AG09309 (cell line): ENCODE measurements around the gene ADAMTS17.

Experiments used
- DNase-seq: peaks from one replicate; pipeline ENCODE4 v3.0.0-alpha.2; 2010; ENCODE audit warnings: low read depth
- H3K4me3 ChIP-seq: 2 replicates; pipeline ENCODE4 v1.5.1; 2011; ENCODE audit warnings: mild to moderate bottlenecking, low read depth, low read length, moderate library complexity; ENCODE audit not compliant: control insufficient read depth
- TF ChIP-seq, protein P1 (sequence below): IDR thresholded peaks from 2 replicates; pipeline ENCODE4 v1.5.1; 2011; ENCODE audit warnings: mild to moderate bottlenecking, low read depth, low read length, inconsistent platforms; ENCODE audit not compliant: insufficient read depth, control insufficient read depth; ENCODE audit errors: missing control alignments

The ADAMTS17 gene

DNA sequence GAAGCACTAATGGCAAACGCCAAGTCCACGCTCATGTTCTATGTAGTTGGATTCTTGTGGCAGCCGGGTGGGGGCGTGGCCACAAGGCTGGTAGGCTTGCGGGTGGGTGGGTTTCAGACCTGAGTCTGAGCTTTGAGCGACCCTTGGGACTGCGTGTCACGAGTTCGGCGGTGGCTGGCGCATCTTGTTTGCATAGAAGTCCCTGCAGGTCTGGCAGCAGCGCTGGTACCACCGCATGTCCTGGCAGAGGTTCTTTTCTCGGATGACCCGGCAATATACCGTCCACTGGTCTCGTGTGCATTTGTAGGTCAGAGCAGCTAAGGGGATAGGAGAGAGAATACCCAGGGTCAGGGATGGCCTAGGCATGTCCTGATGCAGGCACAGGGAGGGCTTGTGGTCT, 367.5 kb downstream of the ADAMTS17 start:
- TF ChIP-seq, protein P1, sequence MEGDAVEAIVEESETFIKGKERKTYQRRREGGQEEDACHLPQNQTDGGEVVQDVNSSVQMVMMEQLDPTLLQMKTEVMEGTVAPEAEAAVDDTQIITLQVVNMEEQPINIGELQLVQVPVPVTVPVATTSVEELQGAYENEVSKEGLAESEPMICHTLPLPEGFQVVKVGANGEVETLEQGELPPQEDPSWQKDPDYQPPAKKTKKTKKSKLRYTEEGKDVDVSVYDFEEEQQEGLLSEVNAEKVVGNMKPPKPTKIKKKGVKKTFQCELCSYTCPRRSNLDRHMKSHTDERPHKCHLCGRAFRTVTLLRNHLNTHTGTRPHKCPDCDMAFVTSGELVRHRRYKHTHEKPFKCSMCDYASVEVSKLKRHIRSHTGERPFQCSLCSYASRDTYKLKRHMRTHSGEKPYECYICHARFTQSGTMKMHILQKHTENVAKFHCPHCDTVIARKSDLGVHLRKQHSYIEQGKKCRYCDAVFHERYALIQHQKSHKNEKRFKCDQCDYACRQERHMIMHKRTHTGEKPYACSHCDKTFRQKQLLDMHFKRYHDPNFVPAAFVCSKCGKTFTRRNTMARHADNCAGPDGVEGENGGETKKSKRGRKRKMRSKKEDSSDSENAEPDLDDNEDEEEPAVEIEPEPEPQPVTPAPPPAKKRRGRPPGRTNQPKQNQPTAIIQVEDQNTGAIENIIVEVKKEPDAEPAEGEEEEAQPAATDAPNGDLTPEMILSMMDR = no peak
- no peak for DNase-seq
- H3K4me3 ChIP-seq = no peak overlapping the region

DNA sequence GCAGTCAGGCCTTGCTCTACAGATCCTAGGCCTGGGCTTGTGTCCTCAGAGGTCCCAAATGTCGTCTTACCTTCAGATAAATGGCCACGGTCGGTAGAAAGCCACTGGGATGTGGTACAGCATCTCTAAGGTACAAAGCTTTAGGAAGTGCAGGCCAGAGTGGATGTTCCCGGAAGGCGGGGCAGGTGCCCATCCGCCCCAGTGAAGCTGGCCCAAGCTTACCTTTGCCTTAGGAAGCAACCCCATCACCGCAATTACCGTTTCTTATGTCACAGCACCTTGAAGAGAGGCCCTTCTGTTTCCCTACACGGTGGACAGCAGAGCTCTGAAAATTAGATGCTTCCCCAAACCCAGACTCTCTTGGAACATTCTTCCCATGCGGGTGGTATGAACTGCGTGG, 368.4 kb downstream of the ADAMTS17 start:
- no peak overlapping the region for H3K4me3 ChIP-seq
- TF ChIP-seq, protein P1 = no peak
- DNase-seq = no peak

DNA sequence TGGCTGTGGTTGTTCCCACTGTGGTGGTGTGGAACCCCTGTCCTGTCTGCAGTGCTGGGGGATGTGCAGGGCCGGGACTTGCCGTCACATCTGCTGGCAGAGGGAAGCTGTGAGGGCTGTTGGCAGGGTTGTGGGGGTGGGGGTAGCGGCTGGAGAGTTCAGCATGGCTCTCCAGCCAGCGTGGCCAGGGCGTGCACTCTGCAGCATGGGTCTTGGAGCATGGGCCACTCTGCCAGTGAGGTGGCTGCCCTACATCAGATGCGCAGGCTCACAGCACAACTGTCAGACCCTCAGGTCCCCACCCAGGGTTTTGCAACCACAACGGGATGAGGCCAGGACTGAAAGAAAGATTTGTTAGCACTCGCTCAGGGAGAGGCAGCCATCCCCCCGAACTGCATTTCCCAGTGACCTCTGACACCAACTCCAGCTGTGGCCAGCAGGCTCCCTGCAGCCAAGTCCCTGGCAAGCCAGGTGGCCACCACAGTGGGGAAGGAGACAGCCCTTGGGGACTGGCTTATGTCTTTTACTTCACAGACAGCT, 370.8 kb downstream of the ADAMTS17 start:
- no peak overlapping the region for H3K4me3 ChIP-seq
- TF ChIP-seq, protein P1 = no peak
- DNase-seq = no peak

DNA sequence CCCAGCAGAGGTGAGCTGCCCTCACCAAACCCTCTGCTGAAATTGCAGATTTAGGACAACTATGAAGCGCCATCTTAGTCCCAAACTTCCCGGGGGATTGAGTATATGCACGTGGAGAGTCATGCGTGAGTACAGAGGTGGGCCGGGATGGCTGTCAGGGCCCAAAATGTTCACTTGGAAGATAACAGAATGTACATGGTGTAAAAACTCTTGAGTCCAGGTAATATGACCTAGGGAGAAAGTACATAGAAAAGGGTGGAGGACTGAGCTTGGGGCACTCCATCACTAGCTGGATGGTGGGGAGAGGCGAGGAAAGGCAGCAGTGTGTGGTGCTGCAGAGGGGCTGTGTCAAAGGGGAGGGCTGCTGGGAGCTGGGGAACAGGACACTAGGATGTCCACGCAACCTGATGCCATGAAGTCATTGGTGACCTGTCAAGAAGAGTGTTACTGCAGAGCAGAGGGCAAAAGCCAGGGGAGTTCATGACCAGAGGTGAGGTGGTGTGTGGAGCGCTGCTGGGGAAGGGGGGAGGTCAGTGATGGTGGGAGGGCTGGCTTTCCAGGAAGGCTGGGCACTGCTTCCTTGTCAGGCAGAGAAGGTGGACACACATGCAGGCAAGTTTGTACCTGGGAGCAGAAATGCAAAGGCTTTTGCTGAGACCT, 372.4 kb downstream of the ADAMTS17 start:
- DNase-seq = no peak

DNA sequence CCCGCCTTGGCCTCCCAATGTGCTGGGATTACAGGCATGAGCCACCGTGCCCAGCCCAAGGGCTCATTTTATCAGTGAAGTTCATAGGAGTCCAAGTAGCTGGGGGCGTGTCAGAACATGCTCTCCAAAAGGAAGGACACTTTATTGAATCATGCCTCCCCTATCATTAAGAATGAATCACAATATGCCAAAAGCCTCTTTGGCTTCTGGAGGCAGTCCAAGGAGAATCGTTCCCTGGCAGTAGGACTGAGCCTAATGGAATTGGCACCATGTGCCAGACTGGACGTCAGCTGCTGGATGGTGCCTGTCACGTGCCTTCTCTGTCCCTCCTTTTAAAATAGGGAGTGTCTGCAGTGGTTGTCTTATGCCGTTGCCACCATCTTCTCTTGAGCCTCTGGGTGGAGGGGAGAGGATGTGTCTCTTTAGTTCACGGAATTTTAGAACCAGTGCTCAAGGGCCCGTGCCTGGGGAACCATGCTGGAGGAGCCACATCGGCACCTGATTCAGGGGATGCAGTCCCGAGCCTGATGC, 373.9 kb downstream of the ADAMTS17 start:
- TF ChIP-seq, protein P1 = no peak
- no peak for DNase-seq
- no peak overlapping the region for H3K4me3 ChIP-seq

More for the DNA sequence above, 372.4 kb downstream of the ADAMTS17 start:
- TF ChIP-seq, protein P1 = no peak
- H3K4me3 ChIP-seq = no peak overlapping the region

DNA sequence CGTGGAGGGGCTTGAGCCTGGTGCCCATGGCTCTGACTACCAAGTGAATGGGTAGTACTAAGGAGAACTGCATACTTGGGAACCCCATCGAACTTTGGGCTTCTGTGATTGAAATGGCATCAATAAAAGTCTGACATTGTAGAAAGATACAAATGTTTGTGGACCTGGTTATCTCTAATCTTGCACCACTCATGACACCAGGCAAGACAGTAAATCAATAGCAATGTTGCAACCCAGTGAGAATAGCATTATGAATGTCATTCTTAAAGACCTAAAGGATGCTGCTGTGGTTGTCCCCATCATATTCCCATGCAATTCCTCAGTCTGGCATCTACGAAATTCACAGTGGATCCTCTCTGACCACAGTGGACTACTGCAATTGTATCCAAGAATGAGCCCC, 375.0 kb downstream of the ADAMTS17 start:
- no peak for DNase-seq
- TF ChIP-seq, protein P1 = no peak
- no peak overlapping the region for H3K4me3 ChIP-seq
